CD4-positive, alpha-beta memory T cell (primary cell): ENCODE data around the gene SMARCD3. TPM values are rescaled to one million over a fixed set of nuclear protein-coding genes. Genes with fewer than 3 reads are reported as not detected.
A peak's percentile ranks its signal among the peaks of the same experiment; 100 is the strongest.

ENCODE experiments used
- CTCF ChIA-PET: fragments of 350-600 bp; sonication (Branson Sonifier 250); formaldehyde crosslinking; loops from one replicate; lab custom pipeline; 2021; ENCODE audit warnings: inconsistent platforms; ENCODE audit not compliant: partially characterized antibody; lab: Charles Lee
- POLR2A ChIA-PET: fragments of 350-600 bp; sonication (Branson Sonifier 250); formaldehyde crosslinking; loops from one replicate; lab custom pipeline; 2021; ENCODE audit not compliant: partially characterized antibody; lab: Charles Lee
- DNase-seq, 5 donors: peaks; one replicate each; pipeline versions ENCODE4 v3.0.0 to v3.0.0-alpha.2; 2020 to 2022; ENCODE audit warnings: mixed read lengths in 1 of 5
- H3K27ac ChIP-seq: one replicate; pipeline ENCODE4 v1.7.0; 2013; ENCODE audit warnings: low read depth, low read length
- H3K27me3 ChIP-seq: 2 replicates; pipeline ENCODE4 v1.7.0; 2013; ENCODE audit warnings: mild to moderate bottlenecking, low read length, moderate library complexity; ENCODE audit not compliant: insufficient read depth
- H3K36me3 ChIP-seq: 2 replicates; pipeline ENCODE4 v1.7.0; 2013; ENCODE audit warnings: mild to moderate bottlenecking, low read length, moderate library complexity; ENCODE audit not compliant: insufficient read depth
- H3K4me1 ChIP-seq: 2 replicates; pipeline ENCODE4 v1.7.0; 2013; ENCODE audit warnings: mild to moderate bottlenecking, low read length, moderate library complexity; ENCODE audit not compliant: insufficient read depth
- H3K4me3 ChIP-seq, 2 donors: one replicate each; pipeline ENCODE4 v1.7.0; 2013; ENCODE audit warnings: low read length in 2 of 2, mild to moderate bottlenecking in 1 of 2
- H3K9me3 ChIP-seq, 2 donors: one replicate each; pipeline ENCODE4 v1.7.0; 2013; ENCODE audit warnings: low read length in 2 of 2, control low read depth in 1 of 2; ENCODE audit not compliant: control insufficient read depth in 1 of 2
- H3K27ac Mint-ChIP-seq, 7 donors: one replicate each; pipeline ENCODE4 v1.8.0; 2020 to 2021; ENCODE audit warnings: mixed read lengths in 7 of 7, mild to moderate bottlenecking in 6 of 7, inconsistent platforms in 3 of 7, moderate library complexity in 3 of 7
- H3K27me3 Mint-ChIP-seq, 2 donors: one replicate each; pipeline ENCODE4 v1.8.0; 2020 to 2021; ENCODE audit warnings: mixed read lengths in 2 of 2
- H3K36me3 Mint-ChIP-seq, 2 donors: one replicate each; pipeline ENCODE4 v1.8.0; 2020 to 2021; ENCODE audit warnings: mixed read lengths in 2 of 2, inconsistent platforms in 1 of 2, mild to moderate bottlenecking in 1 of 2
- H3K4me1 Mint-ChIP-seq, 4 donors: one replicate each; pipeline ENCODE4 v1.8.0; 2020 to 2021; ENCODE audit warnings: mixed read lengths in 4 of 4, mild to moderate bottlenecking in 1 of 4
- H3K4me3 Mint-ChIP-seq, 8 donors: one replicate each; pipeline ENCODE4 v1.8.0; 2020 to 2021; ENCODE audit warnings: mixed read lengths in 8 of 8, mild to moderate bottlenecking in 7 of 8, moderate library complexity in 6 of 8, inconsistent platforms in 3 of 8
- H3K9me3 Mint-ChIP-seq, 8 donors: one replicate each; pipeline ENCODE4 v1.8.0; 2020 to 2021; ENCODE audit warnings: mixed read lengths in 8 of 8, mild to moderate bottlenecking in 5 of 8, inconsistent platforms in 3 of 8, moderate library complexity in 1 of 8
- intact Hi-C: fragments of 100-400 bp; cut with micrococcal nuclease; formaldehyde crosslinking; loops from one replicate; pipeline ENCODE4 v1.15.1; 2023
- polyA plus RNA-seq, 2 donors: library from polyadenylated mRNA; unstranded; fragments of 300-500 nt; fragmentation: Illumina TruSeq; gene quantifications; one replicate each; pipeline ENCODE4 v1.2.3, GENCODE V29; 2021
- total RNA-seq, 2 experiments: library from RNA; stranded (reverse); gene quantifications; one replicate each; pipeline ENCODE4 v1.2.3, GENCODE V29; 2021

The SMARCD3 gene
- total and polyA plus RNA-seq, 4 experiments from 2014 or later = 4.0 to 5.2 (median 4.6) TPM

DNA sequence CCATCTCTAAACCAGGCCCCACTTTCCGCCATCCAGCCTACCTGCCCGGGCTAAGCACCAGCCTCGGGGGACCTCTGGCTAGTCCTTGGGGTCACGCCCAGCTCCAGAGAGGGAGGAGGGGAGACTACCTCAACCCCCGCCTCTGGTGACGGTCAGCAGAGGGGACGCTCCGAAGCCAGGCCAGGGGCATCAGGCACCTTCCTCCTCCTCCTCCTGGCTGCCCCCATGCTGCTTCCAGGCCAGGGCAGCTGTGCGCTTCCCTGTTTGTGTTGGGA is 4.0 kb upstream of the SMARCD3 start:
- H3K4me3 Mint-ChIP-seq = peak overlapping the region in 7 of 8 donors; percentile 33 to 73 (median 58)
- H3K9me3 Mint-ChIP-seq = no peaks in the 10 kb centered on the region
- H3K9me3 ChIP-seq = no peaks in the 10 kb centered on the region
- no peak for DNase-seq
- no peaks in the 10 kb centered on the region for H3K36me3 Mint-ChIP-seq
- H3K36me3 ChIP-seq = no peaks in the 10 kb centered on the region
- H3K4me3 ChIP-seq = no peak overlapping the region
- peaks cover 27% of the 10 kb centered on the region for H3K27me3 ChIP-seq
- no peak overlapping the region for H3K27ac Mint-ChIP-seq
- H3K27ac ChIP-seq = no peak overlapping the region
- intact Hi-C loops = no loop called here
- H3K4me1 Mint-ChIP-seq = peaks cover 15 to 42% (median 24%) of the 10 kb centered on the region in 4 donors
- peaks cover 25% of the 10 kb centered on the region for H3K4me1 ChIP-seq
- ChIA-PET CTCF (interaction anchor here (1.1 kb wide), 1 partner anchor 16 kb away, joined by 3 read pairs; no protein-coding TSS in a partner anchor), POLR2A (no interaction called here)
- H3K27me3 Mint-ChIP-seq = peaks cover 33 to 57% of the 10 kb centered on the region in 2 donors

DNA sequence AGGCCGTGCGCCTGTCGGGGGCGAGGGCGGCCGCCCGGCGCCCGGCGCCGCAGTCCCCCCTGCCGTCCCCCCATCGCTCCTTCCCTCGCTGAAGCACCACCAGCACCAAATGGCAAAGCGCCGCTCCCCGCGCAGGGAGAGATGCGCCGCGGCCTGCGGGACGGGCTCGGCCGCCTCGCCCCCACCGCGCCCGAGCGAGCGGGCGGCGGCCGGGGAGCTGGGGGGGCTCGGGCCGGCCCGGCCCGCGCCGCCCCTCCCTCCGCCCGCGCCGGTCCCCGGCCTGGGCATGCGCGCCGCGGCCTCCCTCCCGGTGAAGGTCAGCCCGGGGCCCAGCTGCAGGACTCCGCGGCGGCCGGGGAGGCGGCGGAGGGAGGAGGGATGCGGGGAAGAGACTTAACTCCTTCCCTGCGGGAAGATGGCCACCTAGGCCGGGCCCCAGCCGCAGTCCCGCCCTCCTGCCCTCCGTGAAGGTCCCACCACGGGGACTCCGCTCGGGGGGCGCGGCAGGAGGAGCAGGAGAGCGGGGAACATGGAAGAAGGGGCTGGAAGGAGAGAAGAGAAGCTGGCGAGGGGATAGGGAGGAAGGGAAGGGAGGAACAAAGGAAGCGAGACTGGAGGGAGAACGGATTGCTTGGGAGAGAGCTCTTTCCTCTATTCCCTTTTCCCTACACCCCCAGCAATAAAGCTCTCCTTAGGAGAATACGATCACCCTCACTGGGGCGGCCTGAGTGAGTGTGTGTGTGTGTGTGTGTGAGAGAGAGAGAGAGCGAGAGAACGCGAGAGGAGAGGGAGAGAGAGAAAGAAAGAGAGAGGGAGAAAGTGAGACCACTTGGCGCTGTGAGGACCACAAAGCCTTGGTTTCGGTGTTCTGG is 3.4 kb upstream of the SMARCD3 start:
- H3K4me3 Mint-ChIP-seq = peak overlapping the region in 7 of 8 donors; percentile 45 to 75 (median 59)
- CTCF ChIA-PET = interaction anchor here (1.1 kb wide), 1 partner anchor 16 kb away, joined by 3 read pairs; no protein-coding TSS in a partner anchor
- peaks cover 32% of the 10 kb centered on the region for H3K27me3 ChIP-seq

DNA sequence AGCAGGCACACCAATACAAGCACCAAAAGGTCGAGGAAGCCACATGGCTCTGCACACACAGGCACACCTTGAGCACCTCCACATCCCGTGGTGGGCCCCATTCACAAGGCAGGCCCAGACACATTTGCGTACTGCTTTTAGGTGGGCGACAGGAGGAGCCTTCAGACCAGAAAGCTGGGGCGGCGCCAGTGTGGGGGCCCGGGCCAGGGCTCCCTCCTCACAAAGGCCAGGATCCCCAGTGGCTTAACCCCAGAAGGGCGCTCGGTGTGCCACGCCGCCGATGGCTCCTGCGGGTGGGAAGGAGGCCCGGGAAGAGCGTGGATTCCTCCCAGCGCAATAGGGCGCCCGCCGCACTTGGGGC is 2.8 kb upstream of the SMARCD3 start:
- DNase-seq = no peak
- H3K9me3 Mint-ChIP-seq = no peaks in the 10 kb centered on the region
- H3K36me3 ChIP-seq = no peaks in the 10 kb centered on the region
- peak overlapping the region in 7 of 8 donors; percentile 49 to 82 (median 73) for H3K4me3 Mint-ChIP-seq
- no peak overlapping the region for H3K27ac Mint-ChIP-seq
- peaks cover 33% of the 10 kb centered on the region for H3K4me1 ChIP-seq
- peaks cover 32% of the 10 kb centered on the region for H3K27me3 ChIP-seq
- no peaks in the 10 kb centered on the region for H3K36me3 Mint-ChIP-seq
- CTCF ChIA-PET = interaction anchor here (0.8 kb wide), 1 partner anchor 53 kb away, joined by 3 read pairs; no protein-coding TSS in a partner anchor
- peaks cover 30 to 58% of the 10 kb centered on the region in 2 donors for H3K27me3 Mint-ChIP-seq
- H3K27ac ChIP-seq = no peak overlapping the region
- intact Hi-C loops = no loop called here
- peaks cover 17 to 47% (median 26%) of the 10 kb centered on the region in 4 donors for H3K4me1 Mint-ChIP-seq
- H3K4me3 ChIP-seq = no peak overlapping the region
- POLR2A ChIA-PET = no interaction called here
- H3K9me3 ChIP-seq = no peaks in the 10 kb centered on the region

More for the DNA sequence above, 3.4 kb upstream of the SMARCD3 start:
- peaks cover 30% of the 10 kb centered on the region for H3K4me1 ChIP-seq
- no peaks in the 10 kb centered on the region for H3K36me3 ChIP-seq
- POLR2A ChIA-PET = no interaction called here
- Mint-ChIP-seq H3K9me3 (no peaks in the 10 kb centered on the region), H3K27me3 (peaks cover 31 to 58% of the 10 kb centered on the region in 2 donors), H3K27ac (no peak overlapping the region), H3K4me1 (peaks cover 16 to 44% (median 24%) of the 10 kb centered on the region in 4 donors), H3K36me3 (no peaks in the 10 kb centered on the region)
- intact Hi-C loops = no loop called here
- H3K27ac ChIP-seq = no peak overlapping the region
- DNase-seq = peak in 1 of 5 donors; percentile 43
- H3K4me3 ChIP-seq = no peak overlapping the region
- H3K9me3 ChIP-seq = no peaks in the 10 kb centered on the region

DNA sequence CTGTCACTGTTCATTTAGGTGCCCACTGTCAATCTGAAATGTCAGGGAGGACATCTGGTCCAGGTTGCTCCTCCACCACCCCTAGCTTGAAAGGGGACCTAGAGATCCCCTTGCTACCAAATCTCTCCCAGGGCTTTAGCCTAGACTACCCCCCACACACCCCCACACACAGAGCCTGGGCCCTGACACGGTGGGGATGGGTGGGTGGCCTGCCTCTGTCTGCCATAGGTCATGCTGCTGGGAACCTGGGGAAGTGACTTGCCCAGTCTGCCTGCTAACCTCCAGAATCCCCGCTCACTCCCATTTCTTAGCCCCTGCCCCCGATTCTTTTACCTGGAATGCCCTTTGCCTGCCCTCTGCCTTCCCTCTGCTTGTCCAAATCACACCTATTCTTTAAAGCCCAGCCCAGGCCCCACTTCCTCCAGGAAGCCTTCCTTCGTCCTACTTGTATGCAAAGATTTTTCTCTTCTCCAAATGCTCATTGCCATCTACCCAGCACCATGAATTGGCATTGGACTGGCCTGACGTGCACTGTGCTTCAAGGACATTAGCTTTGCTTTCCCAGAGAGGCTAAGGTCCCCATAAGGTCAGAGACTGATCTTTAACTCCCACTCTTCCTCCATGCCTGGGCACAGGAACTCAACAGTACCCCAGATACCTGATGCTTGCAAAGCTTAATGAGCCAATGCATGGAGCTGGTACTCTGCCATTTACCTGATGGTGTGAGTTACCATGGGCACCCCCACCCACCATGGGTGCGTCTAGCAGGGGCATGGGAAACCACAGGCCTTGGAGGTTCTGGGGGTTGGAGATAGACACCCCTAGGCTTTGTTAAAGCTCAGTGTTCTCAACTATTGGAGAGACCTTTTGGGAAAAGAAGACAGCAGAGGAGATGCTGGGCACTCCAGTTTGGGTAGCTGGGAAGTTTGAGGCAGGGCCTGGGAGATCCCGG is 2.0 kb upstream of the SMARCD3 start:
- ChIA-PET CTCF (interaction anchor here (0.8 kb wide), 1 partner anchor 54 kb away, joined by 3 read pairs; no protein-coding TSS in a partner anchor), POLR2A (interaction anchor here (1.0 kb wide), 1 partner anchor 18 kb away, joined by 3 read pairs; the partner anchor contains the start of gene CHPF2)
- no peaks in the 10 kb centered on the region for H3K9me3 ChIP-seq
- H3K27me3 ChIP-seq = peaks cover 32% of the 10 kb centered on the region
- peak in 1 of 5 donors; percentile 24 for DNase-seq
- Mint-ChIP-seq H3K4me1 (peaks cover 19 to 53% (median 30%) of the 10 kb centered on the region in 4 donors), H3K36me3 (no peaks in the 10 kb centered on the region), H3K27ac (peak overlapping the region in 4 of 7 donors; percentile 11 to 77 (median 32)), H3K9me3 (no peaks in the 10 kb centered on the region), H3K4me3 (peak overlapping the region; percentile 58 to 82 (median 76)), H3K27me3 (peaks cover 32 to 55% of the 10 kb centered on the region in 2 donors)
- intact Hi-C loops = no loop called here
- H3K36me3 ChIP-seq = no peaks in the 10 kb centered on the region
- no peak overlapping the region for H3K4me3 ChIP-seq
- H3K4me1 ChIP-seq = peaks cover 38% of the 10 kb centered on the region
- no peak overlapping the region for H3K27ac ChIP-seq

GRCh38 chr7:151249732-151250072 is 1.2 kb upstream of the SMARCD3 start:
- Mint-ChIP-seq H3K4me1 (peaks cover 19 to 57% (median 32%) of the 10 kb centered on the region in 4 donors), H3K36me3 (no peaks in the 10 kb centered on the region), H3K9me3 (no peaks in the 10 kb centered on the region), H3K27ac (peak overlapping the region in 1 of 7 donors; percentile 4), H3K27me3 (peaks cover 31 to 50% of the 10 kb centered on the region in 2 donors), H3K4me3 (peak overlapping the region in 7 of 8 donors; percentile 51 to 82 (median 71))
- ChIA-PET POLR2A (interaction anchor here (1.0 kb wide), 1 partner anchor 17 kb away, joined by 3 read pairs; the partner anchor contains the start of gene CHPF2), CTCF (no interaction called here)
- DNase-seq = peak in 1 of 5 donors; percentile 28
- H3K4me1 ChIP-seq = peaks cover 46% of the 10 kb centered on the region
- intact Hi-C loops = loop anchor here (5.0 kb wide), 1 partner anchor 42 kb away; no protein-coding TSS in a partner anchor
- no peaks in the 10 kb centered on the region for H3K9me3 ChIP-seq
- H3K4me3 ChIP-seq = no peak overlapping the region
- no peak overlapping the region for H3K27ac ChIP-seq
- H3K27me3 ChIP-seq = peaks cover 37% of the 10 kb centered on the region
- H3K36me3 ChIP-seq = no peaks in the 10 kb centered on the region

GRCh38 chr7:151249034-151249731 is 689 bp upstream of the SMARCD3 start:
- H3K9me3 Mint-ChIP-seq = no peaks in the 10 kb centered on the region

More at GRCh38 chr7:151249034-151249731, 689 bp upstream of the SMARCD3 start:
- Mint-ChIP-seq H3K36me3 (no peaks in the 10 kb centered on the region), H3K4me3 (peak overlapping the region; percentile 57 to 83 (median 72)), H3K4me1 (peaks cover 20 to 62% (median 36%) of the 10 kb centered on the region in 4 donors), H3K27me3 (peaks cover 31 to 49% of the 10 kb centered on the region in 2 donors), H3K27ac (peak overlapping the region in 3 of 7 donors; percentile 2 to 72 (median 4))
- Histone ChIP-seq H3K4me3 (peak overlapping the region in 1 of 2 donors; percentile 32), H3K36me3 (no peaks in the 10 kb centered on the region), H3K4me1 (peaks cover 51% of the 10 kb centered on the region), H3K9me3 (no peaks in the 10 kb centered on the region), H3K27ac (no peak overlapping the region), H3K27me3 (peaks cover 39% of the 10 kb centered on the region)
- ChIA-PET CTCF (no interaction called here), POLR2A (interaction anchor here (1.0 kb wide), 1 partner anchor 17 kb away, joined by 3 read pairs; the partner anchor contains the start of gene CHPF2)
- intact Hi-C loops = loop anchor here (5.0 kb wide), 1 partner anchor 42 kb away; no protein-coding TSS in a partner anchor
- peak; percentile 33 to 48 (median 44) for DNase-seq
